SU-DHL-6 (cell line): ENCODE data around the gene ITPRIPL1.

ENCODE experiments used
- CTCF ChIP-seq: fragments of 200-600 bp; sonication (generic); IDR thresholded peaks from one replicate; pipeline ENCODE4 v1.5.1; 2017; ENCODE audit warnings: antibody characterized with exemption, mild to moderate bottlenecking, low read length, moderate library complexity; ENCODE audit not compliant: insufficient read depth, poor library complexity, severe bottlenecking
- EZH2phosphoT487 ChIP-seq: fragments of 200-600 bp; sonication (generic), shearing (Covaris generic); conservative IDR thresholded peaks from 2 replicates; pipeline ENCODE4 v1.6.1; 2018; ENCODE audit warnings: mild to moderate bottlenecking, antibody characterized with exemption, low read length, moderate library complexity, mixed read lengths

- TF ChIP-seq CTCF = no peak
- TF ChIP-seq EZH2phosphoT487 = no peak
Observed at GRCh38 chr2:96287273-96287856, 37.8 kb upstream of the ITPRIPL1 start.
